Measurements from ENCODE around the gene ZNF524. TPM values are rescaled to one million over a fixed set of nuclear protein-coding genes. Genes with fewer than 3 reads are reported as not detected.
"Not testable (repeated sequence)": the region's sequence is repeated elsewhere in the genome, so short reads cannot be mapped to it uniquely, and the experiment has no call there.

ZNF524 gene
- 10 to 100 TPM in 1 of 5 donors, 1 to 10 TPM in 4; 6.0 to 11.8 (median 6.1) TPM for polyA plus RNA-seq (ENCODE audit: insufficient read depth in 1 of 5, insufficient read length in 5 of 5, low replicate concordance in 1 of 5)
- long read RNA-seq, donor 1, transcript ZNF524-203 (1 exons, 1,260 nt): minor isoform, 7 of 24 reads
- long read RNA-seq, donor 1, transcript ZNF524-201 (2 exons, 1,102 nt): major isoform, 17 of 24 reads
- long read RNA-seq, donor 1, partial matches to known transcripts: 0 of 24 reads
- long read RNA-seq, donor 1, other reads (novel, unspliced or antisense): 0 of 24 reads
- long read RNA-seq, donor 2, transcript ZNF524-203 (1 exons, 1,260 nt): major isoform, 5 of 9 reads
- long read RNA-seq, donor 2, partial matches to known transcripts: 0 of 9 reads
- long read RNA-seq, donor 2, other reads (novel, unspliced or antisense): 0 of 9 reads
- long read RNA-seq, donor 3, transcript ZNF524-203 (1 exons, 1,260 nt): minor isoform, 5 of 11 reads
- long read RNA-seq, donor 3, transcript ZNF524-201 (2 exons, 1,102 nt): major isoform, 6 of 11 reads
- long read RNA-seq, donor 3, partial matches to known transcripts: 0 of 11 reads
- long read RNA-seq, donor 3, other reads (novel, unspliced or antisense): 0 of 11 reads
- long read RNA-seq, donor 4, transcript ZNF524-201 (2 exons, 1,102 nt): major isoform, 7 of 11 reads
- long read RNA-seq, donor 4, partial matches to known transcripts: 0 of 11 reads
- long read RNA-seq, donor 4, other reads (novel, unspliced or antisense): 0 of 11 reads
- long read RNA-seq, donor 5, transcript ZNF524-201 (2 exons, 1,102 nt): major isoform, 11 of 21 reads
- long read RNA-seq, donor 5, transcript ZNF524-203 (1 exons, 1,260 nt): minor isoform, 9 of 21 reads
- long read RNA-seq, donor 5, partial matches to known transcripts: 0 of 21 reads
- long read RNA-seq, donor 5, other reads (novel, unspliced or antisense): 0 of 21 reads
- long read RNA-seq, donor 6, transcript ZNF524-201 (2 exons, 1,102 nt): major isoform, 15 of 20 reads
- long read RNA-seq, donor 6, transcript ZNF524-203 (1 exons, 1,260 nt): minor isoform, 5 of 20 reads
- long read RNA-seq, donor 6, partial matches to known transcripts: 0 of 20 reads
- long read RNA-seq, donor 6, other reads (novel, unspliced or antisense): 0 of 20 reads
- long read RNA-seq, donor 7, partial matches to known transcripts: 0 of 5 reads
- long read RNA-seq, donor 7, other reads (novel, unspliced or antisense): 0 of 5 reads
- long read RNA-seq, donor 8, transcript ZNF524-201 (2 exons, 1,102 nt): major isoform, 5 of 7 reads
- long read RNA-seq, donor 8, partial matches to known transcripts: 0 of 7 reads
- long read RNA-seq, donor 8, other reads (novel, unspliced or antisense): 0 of 7 reads

DNA sequence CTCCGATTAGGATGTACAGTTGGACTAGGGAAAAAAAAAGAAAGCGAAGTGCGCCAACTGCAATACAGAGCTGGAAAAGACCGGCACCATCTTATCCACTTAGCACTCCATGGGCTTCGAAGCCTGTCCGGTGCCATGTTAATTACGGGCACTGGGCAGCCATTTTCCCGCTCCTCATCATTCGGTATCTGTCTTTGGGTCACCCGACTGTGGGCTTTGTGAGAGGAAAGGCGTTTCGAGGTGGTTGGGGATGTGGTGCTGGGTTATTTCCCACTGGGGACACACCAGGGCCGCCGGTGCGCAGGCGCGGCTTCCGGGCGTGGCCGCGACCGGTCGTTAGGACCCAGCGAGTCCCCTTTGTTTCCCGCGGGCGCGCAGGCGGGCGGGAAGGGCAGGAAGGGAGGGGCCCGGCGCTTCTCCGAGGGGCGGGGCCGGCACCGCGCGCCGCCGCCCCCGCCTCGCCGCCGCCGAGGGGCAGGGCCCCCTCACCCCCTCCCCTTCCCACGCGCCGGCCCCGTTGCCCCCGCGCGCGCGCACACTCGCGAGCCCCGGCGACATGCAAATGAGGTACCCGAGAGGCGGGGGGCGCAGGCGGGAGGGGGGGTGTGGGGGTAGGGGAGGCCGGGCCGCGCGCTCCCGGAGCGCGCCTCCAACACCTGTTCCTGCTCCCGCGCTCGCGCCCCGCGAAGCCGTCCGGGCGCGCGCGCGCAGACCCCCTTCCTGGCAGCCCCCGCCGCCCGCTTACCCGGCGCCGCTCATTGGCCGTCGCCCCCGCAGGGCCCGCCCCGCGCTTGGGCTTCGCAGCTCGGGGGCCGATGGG lies at the start of gene ZNF524:
ZNF524 (plus strand) TSS at position 447 of the 820 bp plus-strand sequence. CDS start 1,825 bp downstream, outside the sequence.
- peak; percentile 97 to 99 for DNase-seq

GRCh38 chr19:55550321-55550650 lies 49.8 kb upstream of the ZNF524 start:
- no peak for DNase-seq

DNA sequence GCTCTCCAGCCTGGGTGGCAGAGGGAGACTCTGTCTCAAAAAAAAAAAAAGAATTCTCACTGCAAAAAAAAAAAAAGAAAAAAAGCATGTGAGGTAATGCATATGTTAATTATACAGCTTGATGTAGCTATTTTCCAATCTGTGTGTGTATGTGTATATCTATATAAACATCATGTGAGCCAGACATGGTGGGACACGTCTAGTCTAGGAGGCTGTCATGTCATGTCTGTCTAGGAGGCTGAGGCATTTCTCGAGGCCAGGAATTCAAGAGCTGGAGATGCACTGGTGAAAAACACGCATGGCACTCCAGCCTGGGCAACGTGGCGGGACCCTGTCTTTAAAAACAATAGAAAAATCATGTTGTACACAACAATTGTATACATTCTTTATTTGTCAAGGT lies 47.9 kb upstream of the ZNF524 start:
- no peak for DNase-seq

DNA sequence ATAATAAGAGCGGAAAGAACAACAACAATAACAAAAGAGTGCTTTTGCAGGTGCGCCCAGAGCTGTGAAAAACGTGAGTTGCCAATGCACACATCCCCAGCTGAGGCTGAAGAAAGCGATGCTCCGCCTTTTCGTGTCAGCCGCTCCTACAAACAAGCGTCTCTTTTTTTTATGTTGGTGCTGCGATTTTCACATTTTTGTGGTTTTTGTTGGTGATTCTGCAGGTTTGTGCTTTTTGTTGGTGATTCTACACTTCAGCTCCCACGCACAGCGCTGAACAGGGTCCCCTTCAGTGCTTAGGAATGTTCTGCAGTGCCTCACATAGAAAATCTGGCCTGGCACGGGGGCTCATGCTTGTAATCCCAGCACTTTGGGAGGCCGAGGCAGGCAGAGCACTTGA lies 47.5 kb upstream of the ZNF524 start:
- no peak for DNase-seq

GRCh38 chr19:55553217-55554182 lies 46.6 kb upstream of the ZNF524 start:
- DNase-seq: no peak

DNA sequence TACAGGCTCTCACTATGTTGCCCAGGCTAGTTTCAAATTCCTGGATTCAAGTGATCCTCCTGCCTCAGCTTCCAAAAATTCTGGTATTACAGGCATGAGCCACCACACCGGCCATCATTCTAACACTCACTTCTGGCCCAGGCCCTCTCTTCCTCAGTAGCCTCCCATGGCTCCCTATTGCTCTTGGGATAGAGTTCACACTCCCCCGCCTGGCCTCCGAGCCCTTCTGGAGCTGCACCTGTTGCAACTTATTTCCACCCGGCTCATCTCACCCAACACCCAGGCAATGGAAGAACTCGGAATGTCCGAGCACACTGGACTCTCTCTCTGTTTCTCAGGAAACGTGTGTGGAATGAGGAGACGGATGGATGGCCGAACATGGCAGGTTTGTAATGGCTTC lies 45.8 kb upstream of the ZNF524 start:
- DNase-seq: no peak

DNA sequence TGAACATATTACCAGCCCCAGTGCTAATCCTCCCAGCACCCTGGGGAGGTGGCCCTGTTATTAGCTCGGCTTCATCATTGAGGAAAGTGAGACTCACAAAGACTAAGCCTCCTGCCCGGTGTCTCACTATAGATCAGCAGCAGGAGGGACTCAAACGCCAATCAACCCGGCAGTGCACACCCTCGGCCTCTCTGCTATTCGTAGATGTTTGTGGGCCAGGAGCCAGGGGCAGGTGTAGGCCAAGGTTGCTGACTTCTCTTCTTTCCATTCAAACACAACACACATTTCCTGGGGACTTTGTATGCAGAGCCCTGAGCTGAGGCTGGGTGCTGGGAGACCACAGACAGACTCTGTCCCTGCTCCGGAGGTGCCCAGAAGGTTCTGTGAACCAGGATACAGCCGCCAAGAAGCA lies 45.3 kb upstream of the ZNF524 start:
- DNase-seq: no peak

DNA sequence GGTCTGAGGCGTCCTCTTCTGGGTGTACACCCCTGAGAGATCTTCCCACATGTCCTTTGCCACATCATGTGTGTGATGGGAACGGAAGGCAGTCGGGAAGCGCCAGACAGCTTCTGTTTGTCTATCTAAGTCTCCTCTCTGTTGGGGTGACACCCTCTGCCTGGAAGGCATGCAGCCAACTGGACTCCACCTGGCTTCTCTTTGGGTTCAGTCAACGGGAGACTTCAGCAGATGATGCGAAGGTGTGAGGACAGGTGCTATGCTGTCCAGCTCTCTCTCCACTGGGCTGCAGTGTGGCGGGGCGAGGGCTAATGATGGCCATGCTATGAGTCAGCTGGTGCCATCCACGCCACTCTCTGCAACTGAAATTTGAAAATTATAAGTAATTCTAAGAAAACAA lies 40.4 kb upstream of the ZNF524 start:
- no peak for DNase-seq

DNA sequence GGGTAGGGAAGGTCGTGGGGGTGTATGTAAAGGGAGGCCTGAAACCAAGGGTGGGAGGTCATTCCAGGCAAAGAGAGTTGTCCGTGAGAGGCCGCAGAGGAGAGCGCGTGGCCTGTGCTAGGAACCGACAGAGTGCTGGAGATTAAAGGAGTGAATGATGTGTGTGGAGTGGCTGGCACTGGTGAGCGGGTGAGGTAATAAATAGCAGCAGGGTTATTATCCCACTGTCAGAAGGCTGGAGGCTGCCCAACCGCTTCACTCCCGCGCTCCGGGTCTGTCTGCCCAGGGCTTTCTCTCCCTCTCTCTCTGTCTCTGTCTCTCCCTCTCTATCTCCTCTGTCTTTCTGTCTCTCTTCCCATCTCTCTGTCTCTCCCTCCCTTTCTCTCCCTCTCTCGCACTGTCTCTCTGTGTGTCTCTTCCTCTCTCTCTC lies 36.8 kb upstream of the ZNF524 start:
- no peak for DNase-seq

GRCh38 chr19:55566823-55567222 lies 33.3 kb upstream of the ZNF524 start:
- DNase-seq: no peak

- DNase-seq: no peak
Observed at GRCh38 chr19:55567708-55568328, 32.3 kb upstream of the ZNF524 start.

- DNase-seq: not testable (repeated sequence)
Observed at GRCh38 chr19:55569477-55569876, 30.6 kb upstream of the ZNF524 start.

DNA sequence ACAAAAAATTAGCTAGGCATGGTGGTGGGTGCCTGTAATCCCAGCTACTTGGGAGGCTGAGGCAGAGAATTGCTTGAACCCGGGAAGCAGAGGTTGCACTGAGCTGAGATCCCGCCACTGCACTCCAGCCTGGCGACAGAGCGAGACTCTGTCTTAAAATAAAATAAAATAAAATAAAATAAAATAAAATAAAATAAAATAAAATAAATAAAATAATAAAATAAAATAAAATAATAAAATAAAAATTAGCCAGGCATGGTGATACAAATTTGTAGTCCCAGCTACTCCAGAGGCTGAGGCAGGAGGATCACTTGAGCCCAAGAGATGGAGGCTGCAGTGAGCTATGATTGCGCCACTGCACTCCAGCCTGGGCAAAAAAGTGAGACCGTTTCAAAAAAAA lies 26.2 kb upstream of the ZNF524 start:
- DNase-seq: not testable (repeated sequence)

DNA sequence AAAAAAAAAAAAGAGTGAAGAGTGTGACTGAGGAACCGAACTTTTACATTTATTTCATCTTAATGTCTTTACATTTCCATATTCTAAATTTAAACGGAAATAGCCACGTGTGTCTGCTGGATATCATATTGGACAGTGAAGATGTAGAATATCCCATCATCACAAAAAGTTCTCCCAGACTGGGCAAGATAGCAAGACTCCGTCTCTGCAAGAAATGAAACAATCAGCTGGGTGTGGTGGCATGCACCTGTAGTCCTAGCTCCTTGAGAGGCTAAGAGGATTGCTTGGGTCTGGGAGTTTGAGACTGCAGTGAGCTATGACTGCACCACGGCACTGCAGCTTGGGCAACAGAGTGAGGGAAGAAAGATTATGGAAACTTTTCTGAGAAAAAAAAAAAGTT lies 23.3 kb upstream of the ZNF524 start:
- DNase-seq: no peak

GRCh38 chr19:55578031-55578760 lies 21.9 kb upstream of the ZNF524 start:
- DNase-seq: no peak

DNA sequence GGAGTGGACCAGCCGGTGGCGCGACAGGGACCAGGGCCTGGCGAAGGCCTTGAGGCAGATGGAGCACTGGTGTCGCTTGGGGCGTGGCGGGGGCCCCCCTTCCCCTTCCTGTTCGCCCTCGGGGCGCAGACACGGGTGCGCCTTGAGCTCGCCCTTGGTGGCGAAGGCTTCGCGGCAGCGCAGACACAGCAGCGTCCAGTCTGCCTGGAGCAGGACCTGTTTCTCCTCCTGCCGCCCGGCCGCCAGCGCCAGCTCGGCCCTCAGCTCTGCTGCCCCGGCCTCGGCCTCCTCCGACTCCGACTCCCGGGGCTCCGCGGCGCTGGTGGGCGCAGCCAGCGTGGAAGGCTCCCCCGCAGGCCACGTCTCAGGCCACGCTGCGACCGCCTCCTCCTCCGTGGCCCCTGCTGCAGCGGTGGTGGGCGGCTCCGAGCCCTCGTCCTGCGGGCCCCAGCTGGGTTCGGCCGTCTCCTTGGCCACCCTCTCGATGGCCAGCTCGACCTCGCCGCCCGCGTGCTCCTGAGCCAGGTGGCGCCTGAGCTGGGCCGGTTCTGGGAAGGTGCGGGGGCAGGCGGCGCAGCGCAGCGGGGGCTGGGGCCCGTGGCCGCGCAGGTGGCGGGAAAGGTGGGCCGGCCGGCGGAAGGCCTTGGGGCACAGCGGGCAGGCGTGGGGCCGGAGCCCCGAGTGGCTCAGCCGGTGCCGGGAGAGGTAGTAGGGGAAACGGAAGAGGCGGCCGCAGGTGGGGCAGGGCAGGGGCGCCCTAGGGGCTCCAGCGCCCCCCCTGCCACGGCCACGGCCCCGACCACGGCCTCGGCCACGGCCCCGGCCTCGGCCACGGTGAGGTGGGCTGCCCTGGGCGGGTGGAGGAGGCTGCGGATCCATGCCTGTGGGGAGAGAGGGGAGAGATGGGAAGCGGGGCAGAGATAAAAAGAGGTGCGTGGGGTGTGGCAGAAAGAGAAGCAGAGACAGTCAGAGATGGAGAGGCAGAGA lies 21.0 kb upstream of the ZNF524 start:
- DNase-seq: no peak
